Epidermal melanocyte (primary cell): ENCODE measurements around the gene SIGLEC11.

Experiments used
- DNase-seq: peaks from one replicate; pipeline ENCODE4 v3.0.0; 2011; ENCODE audit warnings: low spot score; ENCODE audit not compliant: insufficient read length

Gene SIGLEC11

GRCh38 chr19:49907745-49908446 is 53.1 kb downstream of the SIGLEC11 start:
- no peak for DNase-seq

GRCh38 chr19:49906879-49907564 is 54.0 kb downstream of the SIGLEC11 start:
- no peak for DNase-seq

GRCh38 chr19:49904136-49904535 is 56.8 kb downstream of the SIGLEC11 start:
- no peak for DNase-seq
